Endometrial microvascular endothelial cells (primary cell): Measurements from ENCODE around the gene RBM38. TPM values are rescaled to one million over a fixed set of nuclear protein-coding genes. Genes with fewer than 3 reads are reported as not detected.

Experiments used
- in situ Hi-C: cut with HindIII; loops from 2 replicates; pipeline ENCODE4 v1.10.0; 2017; ENCODE audit warnings: low sequenced_read_pairs, low pct_unique_long_range_greater_than_20kb; ENCODE audit errors: inconsistent ontology term
- total RNA-seq: library from RNA; depleted of rRNA; stranded (reverse); fragments of >200 nt; gene quantifications from one replicate; pipeline ENCODE4 v1.2.3, GENCODE V29; 2015; ENCODE audit errors: inconsistent ontology term

The RBM38 gene
- total RNA-seq, 1 donor from 2014 or later: 23.1 TPM

- in situ Hi-C loops: no loop called here
These were observed 7.8 kb downstream of the RBM38 start for GRCh38 chr20:57398901-57399535.

GRCh38 chr20:57399587-57400155 is 8.5 kb downstream of the RBM38 start:
- in situ Hi-C loops: no loop called here

- in situ Hi-C loops: no loop called here
These were observed 9.1 kb downstream of the RBM38 start for GRCh38 chr20:57400231-57400701.

- in situ Hi-C loops: no loop called here
These were observed 9.8 kb downstream of the RBM38 start for GRCh38 chr20:57400821-57401564.

- in situ Hi-C loops: no loop called here
These were observed 10.3 kb downstream of the RBM38 start for GRCh38 chr20:57401565-57401918.

GRCh38 chr20:57402206-57403125 is 11.3 kb downstream of the RBM38 start:
- in situ Hi-C loops: no loop called here

GRCh38 chr20:57403216-57403615 is 12.0 kb downstream of the RBM38 start:
- in situ Hi-C loops: no loop called here

- in situ Hi-C loops: no loop called here
These were observed 12.8 kb downstream of the RBM38 start for GRCh38 chr20:57404006-57404405.

- in situ Hi-C loops: no loop called here
These were observed 13.3 kb downstream of the RBM38 start for GRCh38 chr20:57404419-57405072.

- in situ Hi-C loops: no loop called here
These were observed 14.2 kb downstream of the RBM38 start for GRCh38 chr20:57405236-57406016.

- in situ Hi-C loops: no loop called here
These were observed 16.4 kb downstream of the RBM38 start for GRCh38 chr20:57407541-57407956.

- in situ Hi-C loops: no loop called here
These were observed 16.9 kb downstream of the RBM38 start for GRCh38 chr20:57408131-57408530.

- in situ Hi-C loops: no loop called here
These were observed 17.5 kb downstream of the RBM38 start for GRCh38 chr20:57408536-57409233.

GRCh38 chr20:57409316-57409671 is 18.1 kb downstream of the RBM38 start:
- in situ Hi-C loops: no loop called here

- in situ Hi-C loops: no loop called here
These were observed 18.6 kb downstream of the RBM38 start for GRCh38 chr20:57409672-57410397.

GRCh38 chr20:57410398-57410920 is 19.3 kb downstream of the RBM38 start:
- in situ Hi-C loops: no loop called here

GRCh38 chr20:57410924-57411323 is 19.7 kb downstream of the RBM38 start:
- in situ Hi-C loops: no loop called here
